GM12892 (cell line): ENCODE data around the gene TPO.

Experiments used
- POLR2A ChIP-seq: IDR thresholded peaks from 2 replicates; pipeline ENCODE4 v1.6.1; 2011; ENCODE audit warnings: low read depth, low read length, control low read depth
- POLR2AphosphoS5 ChIP-seq: IDR thresholded peaks from 2 replicates; pipeline ENCODE4 v1.6.1; 2011; ENCODE audit warnings: low read depth, low read length, control low read depth
- TAF1 ChIP-seq: IDR thresholded peaks from 2 replicates; pipeline ENCODE4 v1.6.1; 2011; ENCODE audit warnings: low read depth, mild to moderate bottlenecking, control low read depth, low read length, borderline replicate concordance

DNA sequence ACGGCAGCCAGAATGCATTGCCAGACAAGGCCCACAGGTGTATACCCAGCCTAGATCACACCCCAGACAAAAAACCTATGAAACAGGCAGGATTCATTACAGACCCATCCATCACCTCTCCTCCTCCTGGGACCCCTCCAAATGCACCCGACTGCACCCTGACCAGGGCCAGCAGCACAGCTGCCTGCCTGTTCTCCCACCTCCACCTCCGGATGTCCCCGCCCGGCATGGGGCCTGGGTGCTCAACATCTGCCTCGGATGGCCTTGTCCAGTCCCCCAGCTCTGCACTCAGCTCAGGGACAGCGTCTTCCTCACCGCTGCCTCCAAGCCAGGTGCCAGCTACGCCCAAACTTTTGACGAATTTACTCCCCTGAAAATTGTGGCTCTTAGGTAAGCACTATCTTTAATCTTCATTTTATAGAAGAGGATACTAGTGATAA is 91.1 kb downstream of the TPO start:
- TF ChIP-seq TAF1 (no peak), POLR2A (no peak), POLR2AphosphoS5 (no peak)
